Esophagus muscularis mucosa (tissue), 3 donors: Measurements from ENCODE around the gene NTN4.

Experiments
- EP300 ChIP-seq: sonication (generic); formaldehyde crosslinking; IDR thresholded peaks from one replicate; pipeline ENCODE4 v1.6.1; 2017; ENCODE audit warnings: antibody characterized with exemption
- TF ChIP-seq, protein P1 (sequence below), 3 experiments: fragments of 200-600 bp in 2 of 3; fragments of 450-650 bp in 1 of 3; sonication (generic) in 2 of 3; IDR thresholded peaks; one replicate each; pipeline ENCODE4 v1.5.1; 2017 to 2019; ENCODE audit warnings: antibody characterized with exemption in 3 of 3, mild to moderate bottlenecking in 2 of 3, moderate library complexity in 1 of 3

GRCh38 chr12:95760371-95760770 lies 30.2 kb downstream of the NTN4 start:
- TF ChIP-seq, protein P1, sequence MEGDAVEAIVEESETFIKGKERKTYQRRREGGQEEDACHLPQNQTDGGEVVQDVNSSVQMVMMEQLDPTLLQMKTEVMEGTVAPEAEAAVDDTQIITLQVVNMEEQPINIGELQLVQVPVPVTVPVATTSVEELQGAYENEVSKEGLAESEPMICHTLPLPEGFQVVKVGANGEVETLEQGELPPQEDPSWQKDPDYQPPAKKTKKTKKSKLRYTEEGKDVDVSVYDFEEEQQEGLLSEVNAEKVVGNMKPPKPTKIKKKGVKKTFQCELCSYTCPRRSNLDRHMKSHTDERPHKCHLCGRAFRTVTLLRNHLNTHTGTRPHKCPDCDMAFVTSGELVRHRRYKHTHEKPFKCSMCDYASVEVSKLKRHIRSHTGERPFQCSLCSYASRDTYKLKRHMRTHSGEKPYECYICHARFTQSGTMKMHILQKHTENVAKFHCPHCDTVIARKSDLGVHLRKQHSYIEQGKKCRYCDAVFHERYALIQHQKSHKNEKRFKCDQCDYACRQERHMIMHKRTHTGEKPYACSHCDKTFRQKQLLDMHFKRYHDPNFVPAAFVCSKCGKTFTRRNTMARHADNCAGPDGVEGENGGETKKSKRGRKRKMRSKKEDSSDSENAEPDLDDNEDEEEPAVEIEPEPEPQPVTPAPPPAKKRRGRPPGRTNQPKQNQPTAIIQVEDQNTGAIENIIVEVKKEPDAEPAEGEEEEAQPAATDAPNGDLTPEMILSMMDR (IDR thresholded peaks at IDR 0.05) = no peak
- TF ChIP-seq EP300 = no peak
